Gastroesophageal sphincter (tissue), 4 donors: Measurements from ENCODE around the gene OR10G7. TPM values are rescaled to one million over a fixed set of nuclear protein-coding genes. Genes with fewer than 3 reads are reported as not detected.

ENCODE experiments used
- ATAC-seq: fragments of 150-250 bp; one replicate; pipeline ENCODE4 v1.9.1; 2016; ENCODE audit warnings: mild to moderate bottlenecking, moderate library complexity
- H3K27ac ChIP-seq, 4 donors: fragments of 200-600 bp; sonication (generic) in 3 of 4; 1 replicate in 3 of 4; 2 replicates in 1 of 4; pipeline ENCODE4 v1.5.1; 2016 to 2019
- H3K27me3 ChIP-seq: fragments of 200-600 bp; sonication (generic); one replicate; pipeline ENCODE4 v1.5.1; 2019
- H3K36me3 ChIP-seq, 2 donors: fragments of 200-600 bp; sonication (generic); one replicate each; pipeline ENCODE4 v1.5.1; 2019; ENCODE audit warnings: control low read depth in 1 of 2
- H3K4me1 ChIP-seq, 3 donors: fragments of 200-600 bp; sonication (generic); 1 replicate in 2 of 3; 2 replicates in 1 of 3; pipeline ENCODE4 v1.5.1; 2016 to 2019; ENCODE audit warnings: control low read depth in 2 of 3
- H3K4me3 ChIP-seq, 2 donors: fragments of 200-600 bp; sonication (generic); one replicate each; pipeline ENCODE4 v1.5.1; 2019; ENCODE audit warnings: mild to moderate bottlenecking in 1 of 2, moderate library complexity in 1 of 2
- H3K9me3 ChIP-seq, 3 donors: fragments of 200-600 bp; sonication (generic); one replicate each; pipeline ENCODE4 v1.5.1; 2017 to 2019; ENCODE audit warnings: control low read depth in 2 of 3
- EP300 ChIP-seq: sonication (generic); formaldehyde crosslinking; IDR thresholded peaks from one replicate; pipeline ENCODE4 v1.6.1; 2017; ENCODE audit warnings: antibody characterized with exemption, mild to moderate bottlenecking
- POLR2A ChIP-seq, 2 donors: fragments of 450-650 bp; IDR thresholded peaks; one replicate each; pipeline ENCODE4 v1.6.1; 2017; ENCODE audit warnings: antibody characterized with exemption in 2 of 2, mild to moderate bottlenecking in 2 of 2, moderate library complexity in 1 of 2
- POLR2AphosphoS5 ChIP-seq: sonication (generic); formaldehyde crosslinking; IDR thresholded peaks from one replicate; pipeline ENCODE4 v1.6.1; 2017; ENCODE audit warnings: antibody characterized with exemption
- WGBS, 2 donors: methylation state at CpG; one replicate each; pipeline ENCODE4 v1.1.5; 2018; ENCODE audit warnings: low coverage in 1 of 2; 5-methylcytosine and 5-hydroxymethylcytosine counted together
- total RNA-seq, 4 donors: library from RNA; depleted of rRNA; stranded (reverse); fragments of >200 nt; gene quantifications; one replicate each; pipeline ENCODE4 v1.1.0, GENCODE V29; 2016
- TF ChIP-seq, protein P1 (sequence below), 4 experiments: fragments of 200-600 bp in 2 of 4; fragments of 450-650 bp in 2 of 4; sonication (generic) in 1 of 4; IDR thresholded peaks; one replicate each; pipeline ENCODE4 v1.5.1; 2017 to 2019; ENCODE audit warnings: antibody characterized with exemption in 4 of 4, mild to moderate bottlenecking in 2 of 4, moderate library complexity in 2 of 4

Gene OR10G7
- total RNA-seq, 4 donors from 2014 or later, result not detected

DNA sequence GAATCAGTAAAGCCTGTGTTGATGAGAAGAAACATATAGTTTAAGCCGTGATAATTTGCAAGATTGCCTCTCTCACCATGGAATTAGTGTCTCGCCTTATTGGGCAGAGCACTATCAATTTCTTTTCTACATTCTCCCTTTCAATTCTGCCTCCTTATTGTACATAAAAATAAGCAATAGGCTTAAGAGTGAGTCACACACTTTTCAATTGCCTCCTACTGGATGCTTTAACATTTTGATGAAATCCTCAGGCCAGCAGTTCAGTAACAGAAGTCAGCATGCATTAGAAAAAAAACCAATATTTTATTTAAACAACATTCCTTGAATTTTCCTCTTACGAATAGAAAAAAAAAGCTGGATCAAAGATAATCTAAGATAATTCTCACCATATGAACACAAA lies 40.4 kb upstream of the OR10G7 start:
- Histone ChIP-seq H3K9me3 (no peaks in the 10 kb centered on the region), H3K27ac (no peak overlapping the region), H3K4me3 (no peak overlapping the region), H3K27me3 (peaks cover 56% of the 10 kb centered on the region), H3K36me3 (no peaks in the 10 kb centered on the region), H3K4me1 (peaks cover 0 to 2% (median 0%) of the 10 kb centered on the region in 3 donors)
- 17 to 66% methylated on average over 1 to 3 of the region's 3 CpGs for WGBS, 2 donors
- TF ChIP-seq, protein P1, sequence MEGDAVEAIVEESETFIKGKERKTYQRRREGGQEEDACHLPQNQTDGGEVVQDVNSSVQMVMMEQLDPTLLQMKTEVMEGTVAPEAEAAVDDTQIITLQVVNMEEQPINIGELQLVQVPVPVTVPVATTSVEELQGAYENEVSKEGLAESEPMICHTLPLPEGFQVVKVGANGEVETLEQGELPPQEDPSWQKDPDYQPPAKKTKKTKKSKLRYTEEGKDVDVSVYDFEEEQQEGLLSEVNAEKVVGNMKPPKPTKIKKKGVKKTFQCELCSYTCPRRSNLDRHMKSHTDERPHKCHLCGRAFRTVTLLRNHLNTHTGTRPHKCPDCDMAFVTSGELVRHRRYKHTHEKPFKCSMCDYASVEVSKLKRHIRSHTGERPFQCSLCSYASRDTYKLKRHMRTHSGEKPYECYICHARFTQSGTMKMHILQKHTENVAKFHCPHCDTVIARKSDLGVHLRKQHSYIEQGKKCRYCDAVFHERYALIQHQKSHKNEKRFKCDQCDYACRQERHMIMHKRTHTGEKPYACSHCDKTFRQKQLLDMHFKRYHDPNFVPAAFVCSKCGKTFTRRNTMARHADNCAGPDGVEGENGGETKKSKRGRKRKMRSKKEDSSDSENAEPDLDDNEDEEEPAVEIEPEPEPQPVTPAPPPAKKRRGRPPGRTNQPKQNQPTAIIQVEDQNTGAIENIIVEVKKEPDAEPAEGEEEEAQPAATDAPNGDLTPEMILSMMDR (IDR thresholded peaks at IDR 0.05), result no peak
- no peak for TF ChIP-seq POLR2AphosphoS5
- no peak for TF ChIP-seq EP300
- TF ChIP-seq POLR2A (IDR thresholded peaks at IDR 0.05), result no peak
- ATAC-seq, result no peak

DNA sequence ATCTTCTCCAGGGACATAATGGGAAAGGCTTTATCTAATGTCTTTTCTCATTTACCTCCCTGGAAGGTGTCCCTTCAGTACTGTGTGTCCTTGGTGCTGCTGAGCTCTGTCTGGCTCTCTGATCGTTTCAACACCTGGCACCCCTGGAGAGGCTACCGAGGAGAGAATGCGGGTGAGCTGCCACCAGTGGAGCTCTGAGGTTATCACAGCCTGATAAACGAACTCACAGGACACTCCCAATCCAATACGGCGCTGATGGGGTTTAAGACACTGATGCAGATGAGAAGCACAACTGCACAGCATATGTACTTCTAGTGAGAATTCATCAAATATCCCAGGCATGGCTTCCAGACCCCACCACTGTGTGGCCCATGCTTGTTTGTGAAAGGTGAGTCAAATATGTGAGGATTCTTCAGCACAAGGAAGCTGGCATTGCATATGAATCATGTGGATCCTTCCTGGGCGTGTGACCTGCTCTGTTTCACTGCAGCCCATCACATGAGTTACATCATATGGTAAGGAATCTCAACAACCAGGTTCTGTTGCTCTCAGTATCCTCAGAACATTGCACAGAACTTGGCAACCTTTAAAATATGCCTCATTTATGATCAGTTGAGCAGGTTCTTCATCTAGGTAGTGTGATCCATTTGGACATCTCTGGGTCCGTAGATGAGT lies 39.3 kb upstream of the OR10G7 start:
- Histone ChIP-seq H3K36me3 (no peaks in the 10 kb centered on the region), H3K4me1 (peaks cover 0 to 12% (median 0%) of the 10 kb centered on the region in 3 donors), H3K4me3 (no peak overlapping the region), H3K27ac (no peak overlapping the region), H3K27me3 (peaks cover 66% of the 10 kb centered on the region), H3K9me3 (no peaks in the 10 kb centered on the region)
- 58 to 82% methylated on average over 1 of the region's 8 CpGs for WGBS, 2 donors
- TF ChIP-seq, protein P1 (IDR thresholded peaks at IDR 0.05), result no peak
- TF ChIP-seq EP300 (no peak), POLR2AphosphoS5 (no peak), POLR2A (IDR thresholded peaks at IDR 0.05) (no peak)
- no peak for ATAC-seq

DNA sequence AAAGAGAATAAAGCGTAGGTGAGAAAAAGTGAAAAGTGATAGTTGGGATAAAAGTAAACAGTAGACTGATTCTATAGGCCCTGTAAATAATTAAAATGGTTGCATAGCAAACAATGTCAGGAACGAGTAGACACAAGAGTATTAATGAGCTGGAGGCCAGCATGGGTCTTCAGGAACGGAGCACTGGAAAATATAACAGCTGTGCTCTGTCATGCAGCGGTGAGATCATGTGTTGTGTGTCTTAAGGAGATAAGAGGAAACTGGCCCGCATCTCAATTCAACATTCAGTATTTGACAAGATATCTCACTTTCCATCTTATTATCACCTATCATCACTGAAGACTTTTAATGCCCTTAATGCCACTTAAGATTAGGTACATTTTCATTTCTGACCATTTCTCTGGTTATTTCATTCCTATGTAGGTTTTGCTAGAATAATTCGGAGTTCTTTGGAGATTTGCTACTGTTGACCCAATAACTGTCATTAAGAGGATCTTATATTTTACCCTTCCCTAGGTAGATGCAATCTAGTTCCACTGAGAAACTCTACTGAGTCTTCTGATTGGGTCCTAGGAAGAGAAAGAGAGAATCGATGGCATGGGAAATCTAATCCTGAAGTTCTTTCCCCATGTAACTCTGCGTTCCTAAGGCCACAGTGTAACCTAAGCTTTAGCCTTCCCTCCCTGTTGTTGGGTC lies 38.7 kb upstream of the OR10G7 start:
- Histone ChIP-seq H3K36me3 (no peaks in the 10 kb centered on the region), H3K9me3 (no peaks in the 10 kb centered on the region), H3K4me1 (peaks cover 0 to 13% (median 0%) of the 10 kb centered on the region in 3 donors), H3K4me3 (no peak overlapping the region), H3K27ac (no peak overlapping the region), H3K27me3 (peaks cover 72% of the 10 kb centered on the region)
- 43 to 54% methylated on average over 6 to 8 of the region's 8 CpGs for WGBS, 2 donors
- TF ChIP-seq POLR2AphosphoS5 (no peak), POLR2A (IDR thresholded peaks at IDR 0.05) (no peak), EP300 (no peak)
- TF ChIP-seq, protein P1 (IDR thresholded peaks at IDR 0.05), result no peak
- ATAC-seq, result no peak

- no peaks in the 10 kb centered on the region for H3K36me3 ChIP-seq
- H3K4me1 ChIP-seq, result peaks cover 0 to 13% (median 0%) of the 10 kb centered on the region in 3 donors
- H3K4me3 ChIP-seq, result no peak overlapping the region
- H3K9me3 ChIP-seq, result no peaks in the 10 kb centered on the region
- TF ChIP-seq, protein P1 (IDR thresholded peaks at IDR 0.05), result no peak
- no peak for TF ChIP-seq EP300
- no peak for TF ChIP-seq POLR2A (IDR thresholded peaks at IDR 0.05)
- no peak for TF ChIP-seq POLR2AphosphoS5
- H3K27ac ChIP-seq, result no peak overlapping the region
- H3K27me3 ChIP-seq, result peaks cover 77% of the 10 kb centered on the region
- 83% methylated on average over 1 of the region's 2 CpGs; no CpG with 5 or more reads in 1 of the 2 donors for WGBS, 2 donors
- no peak for ATAC-seq
Observed at GRCh38 chr11:124078591-124078990, 37.5 kb upstream of the OR10G7 start.

GRCh38 chr11:124077266-124077665 lies 36.1 kb upstream of the OR10G7 start:
- Histone ChIP-seq H3K4me3 (no peak overlapping the region), H3K9me3 (no peaks in the 10 kb centered on the region), H3K27ac (no peak overlapping the region), H3K27me3 (peaks cover 72% of the 10 kb centered on the region), H3K4me1 (peaks cover 0 to 13% (median 0%) of the 10 kb centered on the region in 3 donors), H3K36me3 (no peaks in the 10 kb centered on the region)
- ATAC-seq, result no peak
- no peak for TF ChIP-seq EP300
- TF ChIP-seq POLR2AphosphoS5, result no peak
- TF ChIP-seq, protein P1 (IDR thresholded peaks at IDR 0.05), result no peak
- TF ChIP-seq POLR2A (IDR thresholded peaks at IDR 0.05), result no peak
- 67 to 100% methylated on average over 1 of the region's 1 CpG for WGBS, 2 donors
